WTC11 (cell line): ENCODE data around the gene PTGS1.

Experiments used
- ELF4 ChIP-seq: sonication (generic); formaldehyde crosslinking; IDR thresholded peaks from 2 replicates; pipeline ENCODE4 v1.8.1; 2022; ENCODE audit warnings: low read depth, mild to moderate bottlenecking, moderate library complexity, missing genetic modification reagents
- FOXJ3 ChIP-seq: sonication (generic); formaldehyde crosslinking; IDR thresholded peaks from 2 replicates; pipeline ENCODE4 v1.9.0; 2021; ENCODE audit warnings: missing genetic modification reagents, mild to moderate bottlenecking, borderline replicate concordance
- PREB ChIP-seq: sonication (generic); formaldehyde crosslinking; IDR thresholded peaks from 2 replicates; pipeline ENCODE4 v1.8.1; 2022; ENCODE audit warnings: mild to moderate bottlenecking, missing genetic modification reagents, moderate library complexity, borderline replicate concordance
- TF ChIP-seq, protein P1 (sequence below): fragments of 200-600 bp; IDR thresholded peaks from 2 replicates; pipeline ENCODE4 v1.8.0; 2022; ENCODE audit warnings: antibody characterized with exemption

DNA sequence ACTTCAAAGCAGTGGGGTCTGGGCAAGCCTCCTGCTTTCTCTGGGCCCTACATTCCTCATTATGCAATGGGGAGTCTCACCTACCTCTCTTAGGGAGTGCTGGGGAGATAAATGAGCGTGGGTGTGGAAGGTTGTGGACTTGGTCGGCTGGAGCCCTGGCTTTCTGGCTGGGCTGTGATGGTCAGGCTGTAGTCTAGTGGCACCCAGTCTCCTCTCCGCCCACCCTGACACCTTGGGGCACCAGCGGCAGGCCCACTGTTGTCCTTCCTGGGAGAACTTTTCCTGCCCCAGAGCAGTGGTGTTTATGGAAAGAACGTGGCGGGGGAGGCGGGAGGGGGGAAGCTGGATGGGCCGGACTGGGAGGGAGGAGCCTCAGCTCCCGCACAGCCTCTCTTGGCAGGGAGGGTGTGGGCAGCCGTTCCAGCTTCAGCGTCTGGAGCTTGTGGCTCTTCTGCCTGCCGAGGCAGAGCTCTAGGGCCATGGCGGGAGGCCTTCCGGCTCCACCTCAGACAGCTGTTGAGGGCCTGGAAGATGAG lies 4.1 kb downstream of the PTGS1 start:
- TF ChIP-seq ELF4 (CRISPR knock-in tag) (no peak), PREB (CRISPR knock-in tag) (no peak), FOXJ3 (CRISPR knock-in tag) (no peak)
- TF ChIP-seq, protein P1, sequence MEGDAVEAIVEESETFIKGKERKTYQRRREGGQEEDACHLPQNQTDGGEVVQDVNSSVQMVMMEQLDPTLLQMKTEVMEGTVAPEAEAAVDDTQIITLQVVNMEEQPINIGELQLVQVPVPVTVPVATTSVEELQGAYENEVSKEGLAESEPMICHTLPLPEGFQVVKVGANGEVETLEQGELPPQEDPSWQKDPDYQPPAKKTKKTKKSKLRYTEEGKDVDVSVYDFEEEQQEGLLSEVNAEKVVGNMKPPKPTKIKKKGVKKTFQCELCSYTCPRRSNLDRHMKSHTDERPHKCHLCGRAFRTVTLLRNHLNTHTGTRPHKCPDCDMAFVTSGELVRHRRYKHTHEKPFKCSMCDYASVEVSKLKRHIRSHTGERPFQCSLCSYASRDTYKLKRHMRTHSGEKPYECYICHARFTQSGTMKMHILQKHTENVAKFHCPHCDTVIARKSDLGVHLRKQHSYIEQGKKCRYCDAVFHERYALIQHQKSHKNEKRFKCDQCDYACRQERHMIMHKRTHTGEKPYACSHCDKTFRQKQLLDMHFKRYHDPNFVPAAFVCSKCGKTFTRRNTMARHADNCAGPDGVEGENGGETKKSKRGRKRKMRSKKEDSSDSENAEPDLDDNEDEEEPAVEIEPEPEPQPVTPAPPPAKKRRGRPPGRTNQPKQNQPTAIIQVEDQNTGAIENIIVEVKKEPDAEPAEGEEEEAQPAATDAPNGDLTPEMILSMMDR = no peak
